22Rv1 (cell line): Measurements from ENCODE around the gene RELA.
"Not testable (repeated sequence)": the region's sequence is repeated elsewhere in the genome, so short reads cannot be mapped to it uniquely, and the experiment has no call there.

Experiments used
- H3K27ac ChIP-seq: fragments of 450-650 bp; 2 replicates; pipeline ENCODE4 v1.5.1; 2017
- ZFX ChIP-seq: fragments of 450-650 bp; IDR thresholded peaks from 2 replicates; pipeline ENCODE4 v1.6.1; 2017; ENCODE audit warnings: antibody characterized with exemption, borderline replicate concordance
- TF ChIP-seq, protein P1 (sequence below): fragments of 450-650 bp; IDR thresholded peaks from 2 replicates; pipeline ENCODE4 v1.5.1; 2017; ENCODE audit warnings: mild to moderate bottlenecking

Gene RELA

DNA sequence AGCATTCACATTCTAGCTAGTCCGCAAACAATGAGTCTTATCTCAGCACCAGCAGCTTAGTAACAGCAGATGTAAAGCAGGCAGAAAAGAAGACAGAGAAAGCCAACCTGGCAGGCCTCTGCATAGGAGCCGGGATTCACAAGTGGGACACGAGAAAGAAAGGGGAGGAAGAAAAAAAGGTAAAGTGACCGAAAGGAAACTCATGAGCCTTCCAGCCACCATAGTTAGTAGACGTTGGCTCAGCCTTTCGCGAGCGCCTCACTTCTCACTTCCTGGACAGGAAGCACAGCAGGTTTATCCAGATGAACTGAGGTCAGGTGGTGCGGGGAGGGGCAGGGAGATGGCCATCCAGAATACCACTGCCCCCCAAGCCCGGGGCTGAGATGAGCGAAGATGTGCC is 29.7 kb upstream of the RELA start:
- no peak overlapping the region for H3K27ac ChIP-seq
- TF ChIP-seq, protein P1, sequence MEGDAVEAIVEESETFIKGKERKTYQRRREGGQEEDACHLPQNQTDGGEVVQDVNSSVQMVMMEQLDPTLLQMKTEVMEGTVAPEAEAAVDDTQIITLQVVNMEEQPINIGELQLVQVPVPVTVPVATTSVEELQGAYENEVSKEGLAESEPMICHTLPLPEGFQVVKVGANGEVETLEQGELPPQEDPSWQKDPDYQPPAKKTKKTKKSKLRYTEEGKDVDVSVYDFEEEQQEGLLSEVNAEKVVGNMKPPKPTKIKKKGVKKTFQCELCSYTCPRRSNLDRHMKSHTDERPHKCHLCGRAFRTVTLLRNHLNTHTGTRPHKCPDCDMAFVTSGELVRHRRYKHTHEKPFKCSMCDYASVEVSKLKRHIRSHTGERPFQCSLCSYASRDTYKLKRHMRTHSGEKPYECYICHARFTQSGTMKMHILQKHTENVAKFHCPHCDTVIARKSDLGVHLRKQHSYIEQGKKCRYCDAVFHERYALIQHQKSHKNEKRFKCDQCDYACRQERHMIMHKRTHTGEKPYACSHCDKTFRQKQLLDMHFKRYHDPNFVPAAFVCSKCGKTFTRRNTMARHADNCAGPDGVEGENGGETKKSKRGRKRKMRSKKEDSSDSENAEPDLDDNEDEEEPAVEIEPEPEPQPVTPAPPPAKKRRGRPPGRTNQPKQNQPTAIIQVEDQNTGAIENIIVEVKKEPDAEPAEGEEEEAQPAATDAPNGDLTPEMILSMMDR, result no peak
- TF ChIP-seq ZFX, result no peak

DNA sequence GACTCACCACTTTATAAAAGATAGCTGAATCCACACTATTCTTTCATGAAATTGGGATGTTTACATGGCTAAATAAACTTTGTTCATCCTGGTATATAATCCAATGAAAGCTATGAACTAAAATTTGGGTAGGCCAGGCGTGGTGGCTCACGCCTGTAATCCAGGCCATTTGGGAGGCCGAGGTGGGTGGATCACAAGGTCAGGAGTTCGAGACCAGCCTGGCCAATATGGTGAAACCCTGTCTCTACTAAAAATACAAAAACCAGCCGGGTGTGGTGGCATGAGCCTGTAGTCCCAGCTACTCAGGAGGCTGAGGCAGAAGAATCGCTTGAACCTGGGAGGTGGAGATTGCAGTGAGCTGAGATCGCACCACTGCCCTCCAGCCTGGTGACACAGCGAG is 29.1 kb upstream of the RELA start:
- not testable (repeated sequence) for H3K27ac ChIP-seq

DNA sequence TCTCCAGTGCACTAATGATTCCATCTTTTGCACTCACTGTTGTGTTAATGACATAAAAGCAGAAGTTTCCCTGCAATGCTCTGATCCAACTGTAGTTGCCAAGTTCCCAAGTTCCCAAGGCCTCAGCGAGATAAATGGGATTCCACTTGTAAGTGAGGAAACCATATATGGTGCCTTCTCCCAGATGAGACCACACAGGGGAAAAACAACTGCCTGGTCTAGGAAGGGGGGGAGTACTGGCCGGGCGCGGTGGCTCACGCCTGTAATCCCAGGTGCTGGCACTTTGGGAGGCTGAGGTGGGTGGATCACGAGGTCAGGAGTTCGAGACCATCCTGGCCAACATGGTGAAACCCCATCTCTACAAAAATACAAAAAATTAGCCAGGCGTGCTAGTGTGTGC is 23.3 kb upstream of the RELA start:
- no peak overlapping the region for H3K27ac ChIP-seq
- no peak for TF ChIP-seq ZFX
- TF ChIP-seq, protein P1, result no peak

DNA sequence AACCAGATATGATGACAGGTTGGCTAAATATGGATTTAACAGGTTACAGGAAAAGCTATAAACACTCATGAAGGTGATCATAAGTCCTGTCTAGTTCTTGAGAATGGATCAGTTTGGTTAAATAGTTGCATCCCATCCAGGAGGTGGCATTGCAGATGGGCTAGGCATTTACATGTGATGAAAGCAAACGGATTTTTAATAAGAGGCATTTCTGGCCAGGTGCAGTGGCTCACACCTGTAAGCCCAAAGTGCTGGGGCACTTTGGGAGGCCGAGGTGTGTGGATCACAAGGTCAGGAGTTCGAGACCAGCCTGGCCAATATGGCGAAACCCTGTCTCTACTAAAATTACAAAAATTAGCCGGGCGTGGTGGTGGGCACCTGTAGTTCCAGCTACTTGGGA is 20.8 kb upstream of the RELA start:
- not testable (repeated sequence) for H3K27ac ChIP-seq

DNA sequence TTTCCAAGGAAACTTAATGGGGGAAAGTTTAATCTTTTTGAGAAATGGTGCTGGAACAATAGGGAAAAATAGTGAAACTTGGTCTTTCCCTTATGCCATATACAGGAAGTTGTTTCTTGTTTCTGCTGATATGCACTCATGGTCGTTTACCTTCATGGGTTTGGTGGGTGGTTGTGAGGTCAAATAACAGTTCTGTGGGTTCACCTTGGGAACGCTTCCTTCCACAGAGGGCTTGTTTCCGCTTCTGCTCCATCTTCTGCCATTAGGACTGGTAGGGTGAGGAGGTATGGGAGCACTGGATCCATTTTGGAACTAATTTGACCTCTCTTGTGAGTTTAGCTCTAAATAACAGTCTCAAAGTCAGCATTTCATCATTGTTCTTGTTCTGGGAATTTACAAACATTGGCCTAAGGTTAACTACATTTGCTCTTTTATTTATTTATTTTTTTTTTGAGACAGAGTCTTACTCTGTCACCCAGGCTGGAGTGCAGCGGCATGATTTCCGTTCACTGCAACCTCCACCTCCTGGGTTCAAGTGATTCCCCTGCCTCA is 17.6 kb upstream of the RELA start:
- TF ChIP-seq, protein P1, result no peak
- no peak for TF ChIP-seq ZFX
- no peak overlapping the region for H3K27ac ChIP-seq

DNA sequence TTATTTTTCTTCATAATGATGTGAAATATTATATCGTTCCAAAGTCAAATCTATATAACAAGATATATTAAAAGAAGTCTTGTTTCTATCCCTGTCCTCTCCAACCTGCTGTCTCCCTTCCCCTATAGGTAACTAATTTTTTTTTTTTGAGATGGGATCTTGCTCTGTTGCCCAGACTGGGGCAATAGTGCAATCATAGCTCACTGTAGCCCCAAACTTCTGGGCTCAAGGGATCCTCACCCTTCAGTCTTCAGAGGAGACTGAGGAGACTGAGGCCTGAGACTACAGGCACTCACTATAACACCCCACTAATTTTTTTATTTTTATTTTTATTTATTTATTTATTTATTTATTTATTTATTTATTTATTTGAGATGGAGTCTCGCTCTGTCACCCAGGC is 10.3 kb upstream of the RELA start:
- no peak overlapping the region for H3K27ac ChIP-seq
- no peak for TF ChIP-seq ZFX
- TF ChIP-seq, protein P1, result no peak

DNA sequence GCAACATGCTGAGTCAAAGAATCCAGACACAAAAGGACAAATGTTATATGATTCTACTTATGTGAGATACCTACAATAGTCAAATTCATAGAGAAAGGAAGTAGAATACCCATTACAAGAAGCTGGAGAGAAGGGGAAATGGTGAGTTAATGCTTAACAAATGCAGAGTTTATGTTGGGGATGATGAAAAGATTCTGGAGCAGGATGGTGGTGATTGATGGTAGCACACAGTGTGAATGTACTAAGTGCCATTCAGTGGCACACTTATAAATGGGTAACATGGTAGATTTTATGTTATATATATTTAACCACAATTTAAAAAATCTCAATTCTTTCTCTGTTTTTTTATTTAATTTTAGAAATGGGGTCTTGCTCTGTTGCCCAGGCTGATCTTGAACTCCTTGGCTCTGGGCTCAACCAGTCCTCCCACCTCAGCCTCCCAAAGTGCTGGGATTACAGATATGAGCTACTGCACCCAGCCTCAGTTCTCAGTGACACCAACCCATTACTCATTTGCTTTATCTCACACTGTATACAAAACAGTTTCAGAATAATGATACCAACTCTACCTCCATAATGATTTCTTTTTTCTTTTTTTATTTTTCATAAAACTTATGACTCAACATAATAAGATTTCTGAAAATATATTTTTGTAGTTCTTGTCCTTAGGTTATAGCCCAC is 9.6 kb upstream of the RELA start:
- no peak overlapping the region for H3K27ac ChIP-seq
- TF ChIP-seq, protein P1, result no peak
- TF ChIP-seq ZFX, result no peak

DNA sequence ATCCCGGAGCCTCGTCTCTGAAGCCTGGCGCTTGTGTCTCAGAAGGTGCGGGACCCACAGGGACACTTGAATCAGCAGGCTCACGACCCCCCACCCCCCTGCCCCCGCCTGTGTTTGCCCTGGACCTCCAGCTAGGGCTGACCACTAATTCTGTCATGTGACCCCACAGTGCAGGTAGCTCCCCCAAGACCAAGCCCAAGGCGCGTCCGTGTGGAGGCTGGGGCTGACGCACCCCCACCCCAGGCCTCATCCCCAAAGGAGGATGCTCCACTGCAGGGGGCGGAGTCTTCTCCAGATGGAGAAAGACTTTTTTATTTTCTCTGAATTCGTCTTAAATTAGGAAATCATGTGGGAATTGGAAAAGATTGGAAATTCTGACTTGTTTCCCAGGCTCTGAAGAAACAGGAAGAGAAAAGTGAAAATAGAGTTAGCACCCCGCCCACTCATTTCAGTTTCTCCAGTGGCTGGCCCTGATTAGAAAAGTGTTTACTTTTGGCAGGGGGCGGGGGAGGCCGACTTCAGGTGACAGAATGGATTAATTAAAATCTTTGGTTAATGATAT is 1.0 kb upstream of the RELA start:
- peak overlapping the region; percentile 95 for H3K27ac ChIP-seq
- no peak for TF ChIP-seq ZFX

DNA sequence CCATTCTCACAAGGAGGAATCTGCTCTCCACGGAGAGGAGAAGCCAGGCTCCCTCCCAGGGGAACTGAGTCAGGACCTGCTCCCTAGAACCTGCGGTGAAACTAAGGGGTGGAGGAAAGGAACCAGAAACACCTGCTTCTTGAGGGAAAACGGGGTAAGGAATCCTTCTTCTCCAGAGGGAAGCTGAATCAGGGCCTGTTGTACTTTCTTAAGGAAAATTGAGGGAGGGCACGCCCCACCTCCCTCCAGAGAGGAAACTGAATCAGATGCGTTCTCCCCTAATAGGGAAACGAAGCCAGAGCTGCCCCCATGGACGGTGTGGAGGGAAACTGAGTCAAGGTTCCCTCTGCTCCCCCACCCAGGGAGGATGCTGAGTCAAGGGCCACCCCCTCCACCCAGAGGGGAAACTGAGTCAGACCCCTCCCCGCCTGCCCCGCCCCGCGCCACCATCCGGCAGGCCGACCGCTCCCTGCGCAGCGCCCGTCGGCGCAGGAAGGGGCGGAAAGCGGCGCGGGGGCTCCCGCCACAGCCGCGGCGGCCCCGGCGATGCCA is 393 bp downstream of the RELA start:
- peak overlapping the region; percentile 95 for H3K27ac ChIP-seq
- no peak for TF ChIP-seq ZFX
- TF ChIP-seq, protein P1, result no peak; the same call in 1 of the 2 replicates
